GM19240 (cell line): ENCODE data around the gene ABCF2.

ENCODE experiments used
- DNase-seq: peaks from one replicate; pipeline ENCODE4 v3.0.0; 2011; ENCODE audit warnings: low spot score; ENCODE audit not compliant: insufficient read length

Gene ABCF2

GRCh38 chr7:151252961-151253711, 26.1 kb upstream of the ABCF2 start:
- no peak for DNase-seq

DNA sequence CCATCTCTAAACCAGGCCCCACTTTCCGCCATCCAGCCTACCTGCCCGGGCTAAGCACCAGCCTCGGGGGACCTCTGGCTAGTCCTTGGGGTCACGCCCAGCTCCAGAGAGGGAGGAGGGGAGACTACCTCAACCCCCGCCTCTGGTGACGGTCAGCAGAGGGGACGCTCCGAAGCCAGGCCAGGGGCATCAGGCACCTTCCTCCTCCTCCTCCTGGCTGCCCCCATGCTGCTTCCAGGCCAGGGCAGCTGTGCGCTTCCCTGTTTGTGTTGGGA, 25.5 kb upstream of the ABCF2 start:
- DNase-seq: no peak

DNA sequence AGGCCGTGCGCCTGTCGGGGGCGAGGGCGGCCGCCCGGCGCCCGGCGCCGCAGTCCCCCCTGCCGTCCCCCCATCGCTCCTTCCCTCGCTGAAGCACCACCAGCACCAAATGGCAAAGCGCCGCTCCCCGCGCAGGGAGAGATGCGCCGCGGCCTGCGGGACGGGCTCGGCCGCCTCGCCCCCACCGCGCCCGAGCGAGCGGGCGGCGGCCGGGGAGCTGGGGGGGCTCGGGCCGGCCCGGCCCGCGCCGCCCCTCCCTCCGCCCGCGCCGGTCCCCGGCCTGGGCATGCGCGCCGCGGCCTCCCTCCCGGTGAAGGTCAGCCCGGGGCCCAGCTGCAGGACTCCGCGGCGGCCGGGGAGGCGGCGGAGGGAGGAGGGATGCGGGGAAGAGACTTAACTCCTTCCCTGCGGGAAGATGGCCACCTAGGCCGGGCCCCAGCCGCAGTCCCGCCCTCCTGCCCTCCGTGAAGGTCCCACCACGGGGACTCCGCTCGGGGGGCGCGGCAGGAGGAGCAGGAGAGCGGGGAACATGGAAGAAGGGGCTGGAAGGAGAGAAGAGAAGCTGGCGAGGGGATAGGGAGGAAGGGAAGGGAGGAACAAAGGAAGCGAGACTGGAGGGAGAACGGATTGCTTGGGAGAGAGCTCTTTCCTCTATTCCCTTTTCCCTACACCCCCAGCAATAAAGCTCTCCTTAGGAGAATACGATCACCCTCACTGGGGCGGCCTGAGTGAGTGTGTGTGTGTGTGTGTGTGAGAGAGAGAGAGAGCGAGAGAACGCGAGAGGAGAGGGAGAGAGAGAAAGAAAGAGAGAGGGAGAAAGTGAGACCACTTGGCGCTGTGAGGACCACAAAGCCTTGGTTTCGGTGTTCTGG, 24.9 kb upstream of the ABCF2 start:
- DNase-seq: no peak

GRCh38 chr7:151251328-151251688, 24.3 kb upstream of the ABCF2 start:
- DNase-seq: no peak

DNA sequence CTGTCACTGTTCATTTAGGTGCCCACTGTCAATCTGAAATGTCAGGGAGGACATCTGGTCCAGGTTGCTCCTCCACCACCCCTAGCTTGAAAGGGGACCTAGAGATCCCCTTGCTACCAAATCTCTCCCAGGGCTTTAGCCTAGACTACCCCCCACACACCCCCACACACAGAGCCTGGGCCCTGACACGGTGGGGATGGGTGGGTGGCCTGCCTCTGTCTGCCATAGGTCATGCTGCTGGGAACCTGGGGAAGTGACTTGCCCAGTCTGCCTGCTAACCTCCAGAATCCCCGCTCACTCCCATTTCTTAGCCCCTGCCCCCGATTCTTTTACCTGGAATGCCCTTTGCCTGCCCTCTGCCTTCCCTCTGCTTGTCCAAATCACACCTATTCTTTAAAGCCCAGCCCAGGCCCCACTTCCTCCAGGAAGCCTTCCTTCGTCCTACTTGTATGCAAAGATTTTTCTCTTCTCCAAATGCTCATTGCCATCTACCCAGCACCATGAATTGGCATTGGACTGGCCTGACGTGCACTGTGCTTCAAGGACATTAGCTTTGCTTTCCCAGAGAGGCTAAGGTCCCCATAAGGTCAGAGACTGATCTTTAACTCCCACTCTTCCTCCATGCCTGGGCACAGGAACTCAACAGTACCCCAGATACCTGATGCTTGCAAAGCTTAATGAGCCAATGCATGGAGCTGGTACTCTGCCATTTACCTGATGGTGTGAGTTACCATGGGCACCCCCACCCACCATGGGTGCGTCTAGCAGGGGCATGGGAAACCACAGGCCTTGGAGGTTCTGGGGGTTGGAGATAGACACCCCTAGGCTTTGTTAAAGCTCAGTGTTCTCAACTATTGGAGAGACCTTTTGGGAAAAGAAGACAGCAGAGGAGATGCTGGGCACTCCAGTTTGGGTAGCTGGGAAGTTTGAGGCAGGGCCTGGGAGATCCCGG, 23.5 kb upstream of the ABCF2 start:
- no peak for DNase-seq

DNA sequence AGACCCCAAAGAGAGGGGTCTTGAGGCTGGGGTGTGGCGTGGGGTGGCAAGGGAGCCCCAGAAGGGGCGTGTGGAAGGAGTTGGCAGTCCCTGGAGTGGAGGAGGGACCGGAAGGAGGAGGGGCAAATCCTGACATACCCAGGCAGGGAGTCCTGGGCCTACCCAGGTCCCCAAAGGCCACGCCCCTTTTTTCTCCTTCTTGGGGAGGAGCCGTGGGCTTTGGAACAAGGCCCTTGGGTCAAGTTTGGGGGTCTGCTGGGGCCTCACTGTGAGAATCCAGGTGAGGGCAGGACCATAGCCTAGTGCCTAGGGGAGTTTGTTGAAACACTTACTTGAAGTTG, 22.7 kb upstream of the ABCF2 start:
- no peak for DNase-seq

GRCh38 chr7:151249034-151249731, 22.2 kb upstream of the ABCF2 start:
- no peak for DNase-seq

DNA sequence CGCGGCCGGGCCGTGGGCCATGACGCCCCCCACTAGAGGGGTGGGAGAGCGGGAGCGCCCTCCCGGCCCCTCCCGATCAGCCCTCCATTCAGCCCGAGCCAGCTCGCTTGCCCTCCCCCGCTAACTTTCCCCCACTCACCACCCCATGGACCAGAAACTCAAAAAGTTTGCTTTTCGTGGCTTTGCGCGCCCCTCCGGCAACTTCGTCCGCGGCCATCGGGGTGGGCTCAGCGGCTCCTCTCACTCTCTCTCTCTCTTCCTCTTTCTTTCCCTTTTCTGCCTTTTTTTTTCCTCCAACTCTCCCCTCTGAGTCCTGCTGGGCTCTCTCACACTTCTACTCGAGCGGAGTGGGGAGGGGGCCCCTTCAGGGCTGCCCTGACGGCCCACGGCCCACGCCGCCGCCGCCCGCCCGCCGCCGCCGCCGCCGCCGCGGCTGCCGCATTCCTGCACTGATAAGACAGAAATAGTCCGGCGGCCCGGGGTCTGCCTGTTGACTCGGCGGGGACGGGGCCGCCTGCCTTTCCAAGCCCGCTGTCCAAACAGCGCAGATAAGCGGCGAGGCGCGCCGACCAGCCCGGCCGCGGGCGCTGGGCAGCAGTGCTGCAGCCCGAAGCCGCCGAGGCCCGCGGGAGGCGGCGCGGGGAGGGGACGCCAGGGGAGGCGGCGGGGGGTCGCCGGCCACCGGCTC, 21.5 kb upstream of the ABCF2 start, which contains the start of gene SMARCD3:
SMARCD3 (minus strand) TSS at position 349 of the 688 bp plus-strand sequence; CDS start at position 217, 132 bp downstream.
- DNase-seq: no peak

DNA sequence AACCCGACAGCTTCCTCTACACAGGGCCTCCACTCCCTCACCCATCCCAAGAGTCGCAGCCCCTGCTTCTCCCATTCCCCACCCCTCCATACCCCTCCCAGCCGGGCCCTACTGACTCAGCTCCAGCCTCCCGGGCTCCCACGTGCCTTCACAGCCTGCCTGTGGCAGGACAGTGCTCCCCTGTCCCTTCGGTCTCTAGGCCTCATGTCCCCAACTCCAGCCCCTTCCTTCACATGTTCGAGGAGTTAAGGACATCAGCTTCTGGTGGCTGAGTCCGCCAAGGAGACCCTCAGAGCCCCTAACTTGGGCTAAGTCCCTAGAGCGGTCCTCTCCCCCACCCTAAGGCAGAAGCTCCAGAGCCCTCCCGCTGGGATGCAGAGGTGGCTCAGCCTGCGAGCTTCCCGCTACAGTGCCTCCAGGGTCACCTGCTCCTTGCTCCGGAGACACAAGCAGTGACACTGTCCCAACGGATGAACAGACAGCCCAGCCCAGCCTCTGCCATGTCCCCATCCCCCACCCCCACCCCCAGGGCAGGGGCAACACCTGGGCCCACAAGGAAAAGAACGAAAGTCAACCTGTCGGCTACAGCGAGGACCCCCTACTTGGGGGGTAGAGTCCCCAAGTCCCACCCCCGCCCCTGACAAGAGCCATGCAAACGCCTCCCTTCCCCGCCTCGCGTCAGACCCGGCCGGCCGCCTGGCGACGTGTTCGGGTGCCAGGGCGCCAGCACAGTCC, 20.8 kb upstream of the ABCF2 start:
- no peak for DNase-seq

DNA sequence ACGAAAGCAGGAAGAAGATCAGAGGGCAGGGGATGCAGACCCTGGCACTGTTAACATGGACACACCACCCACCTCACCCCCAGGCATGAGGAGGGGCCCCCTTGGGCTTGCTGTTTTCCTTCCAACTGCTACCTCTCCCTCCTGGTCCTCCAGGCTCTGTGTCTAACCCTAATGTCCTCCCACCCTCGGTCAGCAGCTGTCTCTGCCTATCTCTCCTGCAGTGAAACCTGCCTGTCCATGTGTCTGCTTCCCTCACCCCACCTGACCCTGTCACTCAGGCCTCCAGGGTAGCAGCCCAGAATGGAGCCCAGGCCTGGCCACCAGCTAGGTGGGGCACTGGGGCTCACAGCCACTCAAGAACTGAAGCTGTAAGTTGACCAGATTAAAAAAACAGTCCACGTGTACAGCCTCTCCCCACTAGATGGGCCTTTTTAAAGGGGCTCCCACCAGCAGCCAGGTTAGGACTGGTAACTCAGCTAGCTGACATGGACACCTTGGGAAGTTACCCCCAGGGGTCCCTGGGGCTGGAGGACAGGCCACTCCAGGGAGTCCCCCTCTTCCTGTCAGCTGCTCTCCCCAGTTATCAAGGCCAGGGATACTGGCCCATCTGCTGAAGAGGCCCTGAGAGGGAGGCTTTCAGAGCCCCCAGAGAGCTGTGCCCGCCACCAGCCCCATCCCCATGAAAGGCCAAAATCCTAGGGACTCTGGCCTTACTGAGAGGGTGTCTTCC, 20.0 kb upstream of the ABCF2 start:
- no peak for DNase-seq

- no peak for DNase-seq
Measured at GRCh38 chr7:151246102-151246850, 19.3 kb upstream of the ABCF2 start.

GRCh38 chr7:151245360-151246101, 18.5 kb upstream of the ABCF2 start:
- peak; percentile 80 for DNase-seq

DNA sequence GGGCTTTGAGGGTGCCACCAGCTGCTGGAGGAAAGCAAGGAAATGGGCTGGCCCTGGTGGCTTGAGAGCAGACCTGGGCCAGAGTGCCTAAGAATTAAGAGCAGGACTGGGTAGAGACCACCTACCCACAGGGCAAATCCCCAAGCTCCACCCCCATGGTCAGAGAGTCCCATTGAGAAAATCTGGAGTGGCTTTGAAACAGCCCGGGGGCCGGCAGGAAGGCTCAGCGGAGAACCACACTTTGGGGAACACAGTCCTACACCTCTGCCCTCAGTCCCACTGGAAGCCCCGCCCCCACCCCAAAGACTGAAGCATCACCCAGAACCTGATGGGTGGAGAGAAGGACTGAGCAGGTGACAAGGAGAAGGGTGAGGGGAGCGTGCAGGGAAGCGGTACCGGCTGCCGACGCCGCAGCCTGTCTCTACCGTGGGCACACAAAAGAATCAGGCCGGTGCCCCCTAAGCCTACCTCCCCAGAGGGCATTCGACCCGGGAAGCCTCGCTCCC, 17.9 kb upstream of the ABCF2 start:
- DNase-seq: no peak

GRCh38 chr7:151244196-151244840, 17.3 kb upstream of the ABCF2 start:
- peak; percentile 71 for DNase-seq

GRCh38 chr7:151243408-151244195, 16.6 kb upstream of the ABCF2 start:
- no peak for DNase-seq

DNA sequence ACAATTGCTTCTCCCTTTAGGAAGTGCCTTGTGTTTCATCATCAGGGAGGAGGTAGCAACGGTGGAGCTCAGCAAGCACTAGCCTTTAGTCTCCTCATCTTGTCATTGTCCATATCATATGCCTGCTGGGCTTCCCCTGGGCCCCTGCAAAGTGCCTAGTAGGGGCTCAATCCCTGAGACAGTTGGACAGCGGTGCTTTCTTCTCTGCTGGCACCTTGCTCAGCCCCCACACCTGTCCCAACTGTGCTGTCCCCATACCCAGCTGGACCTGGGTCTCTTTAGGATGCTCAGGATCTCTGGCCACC, 16.0 kb upstream of the ABCF2 start:
- no peak for DNase-seq
